Femur (tissue), 1 donor: ENCODE measurements around the gene FGF18.
"Not testable (repeated sequence)": the region's sequence is repeated elsewhere in the genome, so short reads cannot be mapped to it uniquely, and the experiment has no call there.

Experiments used
- DNase-seq: peaks from one replicate; pipeline ENCODE4 v3.0.0-alpha.2; 2017

Gene FGF18

DNA sequence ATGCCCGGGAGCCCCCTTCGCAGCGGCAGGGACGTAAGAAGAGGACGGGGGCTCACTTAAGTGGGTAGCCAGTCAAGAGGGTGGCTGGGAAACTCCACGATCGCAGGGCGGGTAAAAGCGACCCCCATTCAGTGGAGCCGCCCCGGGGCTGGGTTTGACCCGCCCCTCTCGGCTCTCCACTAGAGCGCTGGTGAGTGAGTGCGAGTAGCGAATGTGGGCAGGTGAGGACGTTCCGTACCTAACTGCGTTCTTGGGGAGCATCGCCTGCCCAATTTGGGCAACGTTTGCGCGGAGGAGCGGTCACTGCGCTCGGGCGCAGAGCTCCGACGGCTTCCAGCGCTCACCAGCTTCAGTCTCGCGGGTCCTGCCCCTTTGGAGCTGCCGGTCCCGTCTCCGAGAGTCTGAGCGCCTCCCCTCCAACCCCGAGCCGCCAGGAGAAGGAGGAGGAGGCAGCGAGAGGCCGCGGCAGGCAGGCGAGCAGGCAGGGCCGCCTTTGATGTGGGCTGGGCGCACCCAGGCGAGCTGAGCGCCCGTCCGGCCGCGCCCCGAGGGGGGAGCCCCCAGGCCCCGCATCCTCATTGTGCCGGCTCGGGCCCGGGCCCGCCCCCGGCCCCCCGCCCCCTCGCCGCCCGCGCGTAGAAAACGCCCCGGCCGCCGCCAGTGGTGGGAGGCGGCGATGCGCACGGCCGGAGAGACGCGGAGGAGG, at the start of gene FGF18:
FGF18 (plus strand) TSS at position 666 of the 706 bp plus-strand sequence. CDS start 553 bp downstream, outside the sequence.
- peak; percentile 86 for DNase-seq

GRCh38 chr5:171369898-171370297, 49.5 kb upstream of the FGF18 start:
- no peak for DNase-seq

DNA sequence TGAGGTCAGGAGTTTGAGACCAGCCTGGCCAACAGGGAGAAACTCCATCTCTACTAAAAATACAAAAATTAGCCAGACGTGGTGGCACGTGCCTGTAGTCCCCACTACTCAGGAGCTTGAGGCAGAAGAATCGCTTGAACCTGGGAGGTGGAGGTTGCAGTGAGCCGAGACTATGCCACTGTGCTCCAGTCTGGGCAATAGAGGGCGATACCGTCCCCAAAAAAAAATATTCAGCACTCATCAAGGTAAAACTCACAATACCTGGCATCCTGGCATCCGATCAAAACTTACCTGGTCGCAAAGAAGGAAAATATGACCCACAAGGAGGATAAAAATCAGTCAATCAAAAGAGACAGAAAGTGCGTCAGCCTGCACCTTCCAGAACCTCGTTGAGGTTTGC, 48.6 kb upstream of the FGF18 start:
- not testable (repeated sequence) for DNase-seq

DNA sequence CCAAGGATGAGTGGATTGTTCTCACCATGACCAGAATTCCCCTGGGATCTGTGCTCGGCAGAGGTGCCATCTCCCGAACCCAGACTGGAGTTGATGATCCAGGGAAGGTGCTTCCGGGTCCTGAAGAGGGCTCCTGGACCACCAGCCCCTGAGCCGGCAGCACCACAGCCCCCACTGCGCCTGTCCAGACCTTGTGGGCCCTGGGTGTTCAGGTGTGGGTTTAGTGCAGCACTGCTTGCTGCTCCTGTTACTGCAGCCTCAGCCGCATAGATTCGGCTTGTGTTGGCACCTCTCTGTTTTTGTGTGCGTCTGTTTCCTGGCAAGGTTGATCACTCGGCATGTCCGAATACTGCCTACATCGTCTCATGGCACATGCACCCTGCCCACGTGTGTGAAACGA, 48.1 kb upstream of the FGF18 start:
- no peak for DNase-seq

GRCh38 chr5:171379961-171380360, 39.5 kb upstream of the FGF18 start:
- no peak for DNase-seq

GRCh38 chr5:171384416-171384815, 35.0 kb upstream of the FGF18 start:
- DNase-seq: not testable (repeated sequence)

DNA sequence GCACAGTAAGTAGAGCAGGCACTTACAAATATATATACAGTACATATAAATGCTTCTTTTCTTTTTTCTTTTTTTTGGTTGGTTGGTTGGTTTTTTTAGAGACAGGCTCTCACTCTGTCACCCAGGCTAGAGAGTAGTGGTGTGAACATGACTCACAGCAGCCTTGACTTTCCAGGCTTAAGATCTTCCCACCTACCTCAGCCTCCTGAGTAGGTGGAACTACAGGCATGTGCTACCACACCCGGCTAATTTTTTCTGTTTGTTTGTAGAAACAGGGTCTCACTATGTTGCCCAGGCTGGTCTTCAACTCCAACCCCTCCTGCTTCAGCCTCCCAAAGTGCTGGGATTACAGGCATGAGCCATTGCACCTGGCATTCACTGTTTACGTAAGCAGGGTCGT, 34.4 kb upstream of the FGF18 start:
- DNase-seq: not testable (repeated sequence)

GRCh38 chr5:171386006-171386671, 33.3 kb upstream of the FGF18 start:
- no peak for DNase-seq

- no peak for DNase-seq
These were observed 32.5 kb upstream of the FGF18 start for GRCh38 chr5:171386861-171387344.

GRCh38 chr5:171387345-171387969, 32.0 kb upstream of the FGF18 start, which contains the start of gene NPM1:
TSS of gene NPM1 (plus strand) at chr5:171387849. CDS start at chr5:171387949, 100 bp downstream.
- peak; percentile 99 for DNase-seq

DNA sequence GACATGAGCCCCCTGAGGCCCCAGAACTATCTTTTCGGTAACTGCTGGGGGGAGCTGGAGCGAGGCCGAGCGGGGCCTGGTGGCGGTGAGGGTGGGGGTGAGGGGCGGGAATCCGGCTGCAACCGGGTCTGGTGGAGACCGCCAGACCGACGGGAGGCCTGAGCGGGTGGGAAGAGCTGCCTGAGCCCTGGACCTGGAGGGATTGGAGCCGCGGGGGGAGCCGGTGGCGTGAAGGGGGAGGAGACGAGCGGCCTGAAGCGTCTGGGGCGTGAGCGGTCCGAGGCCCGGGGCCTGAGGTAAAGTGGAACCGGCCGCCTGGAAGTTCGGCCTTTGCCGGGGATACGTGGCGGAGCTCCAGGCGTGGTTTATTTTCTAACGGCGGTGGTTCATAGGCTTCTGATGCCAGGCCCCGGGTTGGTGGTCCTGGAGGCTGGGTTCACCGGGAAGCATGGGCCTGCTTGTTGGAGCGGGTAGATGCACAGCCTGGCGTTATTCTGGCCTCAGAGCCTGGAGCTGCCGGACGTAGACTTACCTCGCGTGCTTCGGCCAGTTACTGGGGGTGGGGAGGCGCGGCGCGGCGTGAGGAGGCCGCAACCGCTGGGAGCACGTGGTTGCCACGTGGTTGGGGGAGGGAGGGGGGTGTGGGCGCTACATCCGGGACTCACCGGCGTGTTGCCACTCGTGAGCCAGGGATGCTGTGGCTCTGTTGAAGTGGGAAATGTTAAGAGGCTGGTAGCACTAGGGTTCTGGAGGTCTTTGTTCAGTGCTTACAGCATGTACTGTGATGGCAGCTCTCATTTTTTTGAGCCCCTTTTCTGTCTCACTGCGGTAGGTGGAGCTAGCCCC, 31.3 kb upstream of the FGF18 start:
- DNase-seq: peak; percentile 88

DNA sequence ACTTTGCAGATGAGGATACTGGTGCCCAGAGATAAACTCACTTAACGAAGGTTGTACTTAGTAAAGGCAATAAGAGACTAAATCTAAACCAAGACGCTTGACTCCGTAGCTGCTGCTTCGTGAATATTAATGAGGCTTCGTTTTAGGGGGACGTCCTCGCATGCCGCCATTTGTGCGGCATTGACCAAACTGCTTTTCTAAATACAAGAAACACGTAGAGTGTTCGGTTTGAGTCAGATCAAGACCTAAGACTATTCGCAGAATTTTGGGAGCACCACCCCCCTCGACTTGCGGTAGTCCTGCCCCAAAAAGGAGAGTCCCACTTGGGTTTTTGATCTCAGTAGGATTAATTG, 30.7 kb upstream of the FGF18 start:
- no peak for DNase-seq

GRCh38 chr5:171390883-171391677, 28.4 kb upstream of the FGF18 start:
- no peak for DNase-seq

DNA sequence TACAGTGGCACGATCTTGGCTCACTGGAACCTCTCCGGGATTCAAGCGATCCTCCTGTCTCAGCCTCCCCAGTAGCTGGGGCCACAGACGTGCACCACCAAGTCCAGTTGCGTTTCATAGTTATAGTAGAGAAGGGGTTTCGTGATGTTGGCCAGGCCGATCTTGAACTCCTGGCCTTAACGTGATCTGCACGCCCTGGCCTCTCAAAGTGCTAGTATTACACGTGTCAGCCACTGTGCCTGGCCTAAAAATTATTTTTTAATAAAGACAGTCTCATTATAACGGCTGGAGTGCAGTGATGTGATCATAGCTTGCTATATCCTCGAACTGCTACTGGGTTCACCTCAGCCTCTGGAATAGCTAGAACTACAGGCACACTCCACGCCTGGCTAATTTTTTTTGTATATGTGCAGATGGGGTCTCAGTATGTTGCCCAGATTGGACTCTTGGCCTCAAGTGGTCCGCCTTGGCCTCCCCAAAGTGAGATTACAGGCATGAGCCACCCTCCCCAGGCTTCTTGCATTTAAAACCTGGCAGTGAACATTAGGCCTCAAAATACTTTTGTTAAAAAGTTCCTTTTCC, 27.4 kb upstream of the FGF18 start:
- no peak for DNase-seq

- DNase-seq: no peak
These were observed 26.8 kb upstream of the FGF18 start for GRCh38 chr5:171392585-171393159.

DNA sequence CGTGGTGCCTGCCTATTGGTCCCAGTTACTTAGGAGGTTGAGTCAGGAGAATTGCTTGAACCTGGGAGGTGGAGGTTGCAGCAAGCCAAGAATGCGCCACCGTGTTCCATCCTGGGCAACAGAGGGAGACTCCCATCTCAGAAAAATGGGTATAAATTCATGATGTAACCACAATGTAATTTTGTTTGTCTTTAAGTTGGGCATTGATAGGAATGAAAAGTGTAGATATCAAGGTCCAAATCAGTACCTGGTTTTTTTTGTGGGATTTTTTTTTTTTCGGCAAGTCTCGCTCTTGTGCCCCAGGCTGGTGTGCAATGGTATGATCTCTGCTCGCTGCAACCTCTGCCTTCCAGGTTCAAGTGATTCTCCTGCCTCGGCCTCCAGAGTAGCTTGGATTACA, 24.4 kb upstream of the FGF18 start:
- DNase-seq: no peak

DNA sequence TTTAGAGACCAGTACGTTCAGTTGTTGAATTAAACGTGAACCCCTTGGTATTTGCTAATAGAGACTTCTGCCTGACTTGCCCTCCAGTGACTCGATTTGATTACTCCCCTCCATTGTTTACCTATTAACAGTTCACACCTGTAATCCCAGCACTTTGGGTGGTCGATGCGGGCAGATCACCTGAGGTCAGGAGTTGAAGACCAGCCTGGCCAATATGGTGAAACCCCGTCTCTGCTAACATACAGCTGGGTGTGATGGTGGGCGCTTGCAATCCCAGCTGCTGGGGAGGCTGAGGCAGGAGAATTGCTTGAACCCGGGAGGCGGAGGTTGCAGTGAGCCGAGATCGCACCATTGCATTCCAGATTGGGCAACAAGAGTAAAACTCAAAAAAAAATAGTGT, 22.9 kb upstream of the FGF18 start:
- DNase-seq: not testable (repeated sequence)

GRCh38 chr5:171397190-171397589, 22.3 kb upstream of the FGF18 start:
- no peak for DNase-seq

DNA sequence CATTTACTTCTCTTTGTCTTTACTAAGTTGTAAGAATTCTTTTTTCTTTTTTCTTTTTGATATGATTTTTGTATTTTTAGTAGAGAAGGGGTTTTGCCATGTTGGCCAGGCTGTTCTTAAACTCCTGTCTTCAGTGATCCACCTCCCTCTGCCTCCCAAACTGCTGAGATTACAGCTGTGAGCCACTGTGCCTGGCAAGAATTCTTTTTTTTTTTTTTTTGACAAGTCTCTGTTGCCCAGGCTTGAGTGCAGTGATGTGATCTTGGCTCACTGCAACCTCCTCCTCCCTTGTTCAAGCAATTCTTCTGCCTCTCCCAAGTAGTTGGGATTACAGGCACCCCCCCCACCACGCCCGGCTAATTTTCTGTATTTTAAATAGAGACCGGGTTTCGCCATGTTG, 21.8 kb upstream of the FGF18 start:
- no peak for DNase-seq

GRCh38 chr5:171398660-171399059, 20.8 kb upstream of the FGF18 start:
- not testable (repeated sequence) for DNase-seq

- DNase-seq: no peak
These were observed 19.3 kb upstream of the FGF18 start for GRCh38 chr5:171400169-171400568.
